ENCODE measurements around the gene LRBA.
"Not testable (repeated sequence)": the region's sequence is repeated elsewhere in the genome, so short reads cannot be mapped to it uniquely, and the experiment has no call there.

The LRBA gene

DNA sequence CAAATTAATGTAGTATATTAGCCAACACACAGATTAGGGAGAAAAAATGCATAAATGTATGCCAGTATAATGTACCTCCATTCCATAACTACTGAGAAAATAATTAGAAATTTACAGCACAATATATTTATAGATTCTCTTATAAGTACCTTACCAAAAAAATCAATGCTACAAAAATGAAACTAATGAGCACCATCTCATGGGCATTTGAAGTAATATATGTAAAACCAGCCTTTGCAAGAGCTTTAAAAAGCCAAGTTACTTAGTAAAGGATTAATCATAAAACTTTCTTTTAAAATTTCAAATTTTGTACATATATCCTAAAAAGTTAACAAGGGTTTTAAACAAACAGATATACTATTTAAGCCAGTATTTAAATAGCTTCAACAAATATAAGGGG is 43.2 kb downstream of the LRBA start:
- H3K4me3 ChIP-seq (ENCODE audit: low read depth, low read length): no peak overlapping the region
- peak; percentile 34 for DNase-seq (ENCODE audit: low read depth)
- TF ChIP-seq, protein P1, sequence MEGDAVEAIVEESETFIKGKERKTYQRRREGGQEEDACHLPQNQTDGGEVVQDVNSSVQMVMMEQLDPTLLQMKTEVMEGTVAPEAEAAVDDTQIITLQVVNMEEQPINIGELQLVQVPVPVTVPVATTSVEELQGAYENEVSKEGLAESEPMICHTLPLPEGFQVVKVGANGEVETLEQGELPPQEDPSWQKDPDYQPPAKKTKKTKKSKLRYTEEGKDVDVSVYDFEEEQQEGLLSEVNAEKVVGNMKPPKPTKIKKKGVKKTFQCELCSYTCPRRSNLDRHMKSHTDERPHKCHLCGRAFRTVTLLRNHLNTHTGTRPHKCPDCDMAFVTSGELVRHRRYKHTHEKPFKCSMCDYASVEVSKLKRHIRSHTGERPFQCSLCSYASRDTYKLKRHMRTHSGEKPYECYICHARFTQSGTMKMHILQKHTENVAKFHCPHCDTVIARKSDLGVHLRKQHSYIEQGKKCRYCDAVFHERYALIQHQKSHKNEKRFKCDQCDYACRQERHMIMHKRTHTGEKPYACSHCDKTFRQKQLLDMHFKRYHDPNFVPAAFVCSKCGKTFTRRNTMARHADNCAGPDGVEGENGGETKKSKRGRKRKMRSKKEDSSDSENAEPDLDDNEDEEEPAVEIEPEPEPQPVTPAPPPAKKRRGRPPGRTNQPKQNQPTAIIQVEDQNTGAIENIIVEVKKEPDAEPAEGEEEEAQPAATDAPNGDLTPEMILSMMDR (conservative IDR thresholded peaks at IDR 0.05; ENCODE audit: low read depth, low read length): no peak

DNA sequence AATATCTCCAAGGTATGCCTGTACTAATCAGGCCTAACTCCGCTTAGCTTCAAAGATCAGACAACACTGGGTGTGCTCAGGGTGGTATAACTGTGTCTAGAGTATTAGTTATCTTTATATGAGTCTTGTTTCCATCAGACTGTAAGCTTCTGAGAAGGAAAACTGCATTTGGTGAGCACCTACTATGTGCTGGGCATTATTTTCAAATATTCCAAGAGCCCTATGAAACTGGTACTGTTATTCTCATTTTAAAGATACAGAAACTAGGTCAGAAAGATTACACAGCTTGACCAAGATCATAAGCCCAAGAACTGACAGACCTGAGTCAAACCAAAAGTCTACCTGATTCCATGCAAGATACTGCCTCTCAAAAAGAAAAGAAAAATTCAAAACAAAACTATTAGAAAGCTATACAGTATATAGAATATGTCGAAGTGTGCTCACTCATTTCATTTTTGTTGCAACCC is 44.4 kb downstream of the LRBA start:
- no peak overlapping the region for H3K4me3 ChIP-seq (ENCODE audit: low read depth, low read length)
- TF ChIP-seq, protein P1 (conservative IDR thresholded peaks at IDR 0.05; ENCODE audit: low read depth, low read length): no peak
- DNase-seq (ENCODE audit: low read depth): no peak

DNA sequence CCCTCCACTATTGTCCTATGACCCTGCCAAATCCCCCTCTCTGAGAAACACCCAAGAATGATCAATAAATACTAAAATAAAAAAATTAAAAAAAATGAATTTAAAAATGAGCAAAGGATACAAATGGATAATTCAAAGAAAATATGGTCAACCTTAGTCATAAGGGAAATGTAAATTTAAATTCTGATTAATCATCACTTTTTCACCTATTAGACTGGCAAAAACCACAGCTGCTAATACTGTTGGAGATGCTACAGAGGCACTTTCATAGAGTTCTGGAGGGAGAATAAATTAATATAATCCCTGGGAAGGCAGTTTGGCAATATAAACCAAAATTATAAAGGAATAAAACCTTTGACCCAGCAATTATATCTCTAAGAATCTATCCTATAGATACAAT is 50.3 kb downstream of the LRBA start:
- TF ChIP-seq, protein P1 (conservative IDR thresholded peaks at IDR 0.05; ENCODE audit: low read depth, low read length): no peak
- H3K4me3 ChIP-seq (ENCODE audit: low read depth, low read length): no peak overlapping the region
- DNase-seq (ENCODE audit: low read depth): no peak

DNA sequence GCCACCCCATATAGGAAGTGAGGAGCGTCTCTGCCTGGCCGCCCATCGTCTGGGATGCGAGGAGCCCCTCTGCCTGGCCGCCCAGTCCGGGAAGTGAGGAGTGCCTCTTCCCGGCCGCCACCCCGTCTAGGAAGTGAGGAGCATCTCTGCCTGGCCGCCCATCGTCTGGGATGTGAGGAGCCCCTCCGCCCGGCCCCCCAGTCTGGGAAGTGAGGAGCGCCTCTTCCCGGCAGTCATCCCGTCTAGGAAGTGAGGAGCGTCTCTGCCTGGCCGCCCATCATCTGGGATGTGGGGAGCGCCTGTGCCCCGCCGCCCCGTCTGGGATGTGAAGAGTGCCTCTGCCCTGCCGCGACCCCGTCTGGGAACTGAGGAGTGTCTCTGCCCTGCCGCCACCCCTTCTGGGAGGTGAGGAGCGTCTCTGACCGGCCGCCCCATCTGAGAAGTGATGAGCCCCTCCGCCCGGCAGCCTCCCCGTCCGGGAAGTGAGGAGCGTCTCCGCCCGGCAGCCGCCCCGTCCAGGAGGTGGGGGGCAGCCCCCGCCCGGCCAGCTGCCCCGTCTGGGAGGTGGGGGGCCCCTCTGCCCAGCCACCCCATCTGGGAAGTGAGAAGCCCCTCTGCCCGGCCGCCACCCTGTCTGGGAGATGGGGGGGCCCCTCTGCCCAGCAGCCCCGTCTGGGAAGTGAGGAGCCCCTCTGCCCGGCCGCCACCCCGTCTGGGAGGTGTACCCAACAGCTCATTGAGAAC is 51.3 kb downstream of the LRBA start:
- not testable (repeated sequence) for DNase-seq (ENCODE audit: low read depth); H3K4me3 ChIP-seq (ENCODE audit: low read depth, low read length)

DNA sequence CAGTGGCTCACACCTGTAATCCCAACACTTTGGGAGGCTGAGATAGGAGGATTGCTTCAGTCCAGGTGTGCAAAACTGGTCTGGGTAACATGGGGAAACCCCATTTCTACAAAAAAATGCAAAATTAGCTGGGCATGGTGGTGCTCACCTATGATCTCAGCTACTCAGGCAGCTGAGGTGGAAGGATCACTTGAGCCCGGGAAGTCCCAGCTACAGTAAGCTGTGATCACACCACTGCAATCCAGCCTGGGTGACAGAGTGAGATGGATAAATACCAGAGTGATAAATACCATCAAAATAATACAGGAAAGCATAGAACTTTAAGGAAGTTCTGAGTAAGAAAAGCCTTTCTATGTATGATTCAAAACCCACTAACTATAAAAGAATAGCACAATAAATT is 52.8 kb downstream of the LRBA start:
- no peak overlapping the region for H3K4me3 ChIP-seq (ENCODE audit: low read depth, low read length)
- DNase-seq (ENCODE audit: low read depth): peak; percentile 64
- TF ChIP-seq, protein P1 (conservative IDR thresholded peaks at IDR 0.05; ENCODE audit: low read depth, low read length): no peak

DNA sequence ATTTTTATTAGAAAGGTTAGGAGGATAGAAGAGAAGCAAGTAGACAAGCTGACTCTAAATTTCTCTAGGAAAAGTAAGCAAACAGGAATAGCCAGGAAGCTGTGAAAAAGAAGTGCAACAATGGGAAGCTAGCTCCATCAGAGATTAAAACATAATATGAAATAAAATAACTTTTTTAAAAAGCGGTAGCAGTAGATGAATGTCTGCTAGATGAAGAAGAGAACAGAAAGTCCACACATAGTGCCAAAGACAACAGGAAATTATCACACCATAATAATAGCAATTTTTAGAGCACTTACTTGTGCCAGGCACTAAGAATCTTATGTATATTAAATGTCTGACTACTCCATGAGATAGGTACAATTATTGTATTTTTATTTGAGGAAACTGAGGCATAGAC is 53.5 kb downstream of the LRBA start:
- TF ChIP-seq, protein P1 (conservative IDR thresholded peaks at IDR 0.05; ENCODE audit: low read depth, low read length): no peak
- no peak overlapping the region for H3K4me3 ChIP-seq (ENCODE audit: low read depth, low read length)
- peak; percentile 45 for DNase-seq (ENCODE audit: low read depth)

DNA sequence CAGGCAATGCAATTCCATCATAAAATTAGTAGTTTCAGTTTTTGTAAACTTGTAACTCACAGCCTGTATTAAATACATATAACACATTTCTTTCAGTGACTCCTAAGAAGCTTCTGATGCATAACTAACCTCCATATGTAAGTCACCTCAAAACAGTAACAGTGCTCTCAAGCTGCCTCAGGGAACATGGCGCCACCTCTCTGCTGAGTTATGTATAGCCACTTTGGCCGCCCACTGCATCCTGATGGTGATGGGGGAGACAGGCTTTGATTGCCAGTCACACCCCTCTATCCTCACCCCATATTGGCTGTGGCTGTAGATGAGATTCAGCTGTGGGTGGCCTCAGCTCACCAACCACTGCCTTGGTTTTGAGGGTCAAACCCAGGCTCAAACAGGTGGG is 54.3 kb downstream of the LRBA start:
- TF ChIP-seq, protein P1 (conservative IDR thresholded peaks at IDR 0.05; ENCODE audit: low read depth, low read length): peak; percentile 85
- no peak overlapping the region for H3K4me3 ChIP-seq (ENCODE audit: low read depth, low read length)
- DNase-seq (ENCODE audit: low read depth): peak; percentile 73

All from choroid plexus epithelial cell (primary cell).